Fibroblast of lung (primary cell): ENCODE data around the gene DIP2C. TPM values are rescaled to one million over a fixed set of nuclear protein-coding genes. Genes with fewer than 3 reads are reported as not detected.

Experiments
- DNase-seq, 2 donors: peaks; one replicate each; pipeline versions ENCODE4 v3.0.0 to v3.0.0-alpha.2; 2010; ENCODE audit warnings: low read depth in 2 of 2
- H2AFZ ChIP-seq: 2 replicates; pipeline ENCODE4 v1.5.1; 2012; ENCODE audit warnings: low read length, control low read depth, inconsistent platforms
- H3K27ac ChIP-seq: 2 replicates; pipeline ENCODE4 v1.5.1; 2011; ENCODE audit warnings: low read length, control low read depth; ENCODE audit not compliant: insufficient read depth
- H3K27me3 ChIP-seq: 2 replicates; pipeline ENCODE4 v1.5.1; 2011; ENCODE audit warnings: mild to moderate bottlenecking, low read length; ENCODE audit not compliant: control insufficient read depth, insufficient read depth
- H3K36me3 ChIP-seq: 2 replicates; pipeline ENCODE4 v1.5.1; 2011; ENCODE audit warnings: low read length; ENCODE audit not compliant: control insufficient read depth, insufficient read depth
- H3K4me1 ChIP-seq: 2 replicates; pipeline ENCODE4 v1.5.1; 2011; ENCODE audit warnings: low read length; ENCODE audit not compliant: control insufficient read depth, insufficient read depth; ENCODE audit errors: extremely low read depth
- H3K4me2 ChIP-seq: 2 replicates; pipeline ENCODE4 v1.5.1; 2011; ENCODE audit warnings: low read length, control low read depth; ENCODE audit not compliant: insufficient read depth; ENCODE audit errors: extremely low read depth
- H3K4me3 ChIP-seq, 4 experiments: fragments of 200-600 bp in 1 of 4; sonication (generic) in 1 of 4; replicated peaks in 1 of 4; 2 replicates each; pipeline ENCODE4 v1.5.1; 2011 to 2016; ENCODE audit warnings: low read length in 4 of 4, low read depth in 3 of 4, mild to moderate bottlenecking in 3 of 4, control low read depth in 2 of 4, inconsistent platforms in 1 of 4, mixed read lengths in 1 of 4; ENCODE audit not compliant: insufficient read depth in 1 of 4; ENCODE audit errors: control extremely low read depth in 1 of 4
- H3K79me2 ChIP-seq: 2 replicates; pipeline ENCODE4 v1.5.1; 2012; ENCODE audit warnings: mild to moderate bottlenecking, low read length, inconsistent platforms; ENCODE audit not compliant: control insufficient read depth, insufficient read depth
- H3K9ac ChIP-seq: 2 replicates; pipeline ENCODE4 v1.5.1; 2011; ENCODE audit warnings: mild to moderate bottlenecking, low read length, control low read depth; ENCODE audit not compliant: insufficient read depth
- H3K9me3 ChIP-seq: 2 replicates; pipeline ENCODE4 v1.5.1; 2012; ENCODE audit warnings: low read depth, low read length; ENCODE audit not compliant: control insufficient read depth, insufficient read depth
- H4K20me1 ChIP-seq: 2 replicates; pipeline ENCODE4 v1.5.1; 2011; ENCODE audit warnings: low read length; ENCODE audit not compliant: control insufficient read depth, insufficient read depth; ENCODE audit errors: extremely low read depth
- CTCF ChIP-seq, 2 donors: IDR thresholded peaks in 1 of 2; conservative IDR thresholded peaks in 1 of 2; 1 replicate in 1 of 2; 2 replicates in 1 of 2; pipeline ENCODE4 v1.5.1; 2011 to 2012; ENCODE audit warnings: low read length in 2 of 2, control low read depth in 1 of 2, inconsistent platforms in 1 of 2, low read depth in 1 of 2, mild to moderate bottlenecking in 1 of 2
- EZH2 ChIP-seq: IDR thresholded peaks from 2 replicates; pipeline ENCODE4 v1.5.1; 2012; ENCODE audit warnings: low read length, control low read depth, mild to moderate bottlenecking; ENCODE audit errors: missing control alignments
- polyA plus RNA-seq, 2 donors: library from polyadenylated mRNA; depleted of rRNA in 1 of 2; stranded (reverse) in 1 of 2; unstranded in 1 of 2; fragments of >200 nt; gene quantifications; 2 replicates each; pipeline ENCODE4 v1.2.1, GENCODE V29; 2011 to 2012; ENCODE audit warnings: missing spikeins in 1 of 2
- total RNA-seq: library from RNA; depleted of rRNA; stranded (reverse); fragments of >200 nt; gene quantifications from 2 replicates; pipeline ENCODE4 v1.2.1, GENCODE V29; 2014

Gene DIP2C
- total and polyA plus RNA-seq, 2 donors (not counting 1 experiment from before 2014, with no cell fraction given): 10.7 to 18.3 TPM

- Histone ChIP-seq H3K4me2 (no peak overlapping the region), H3K27me3 (no peaks in the 10 kb centered on the region), H4K20me1 (no peaks in the 10 kb centered on the region), H3K79me2 (peaks cover 28% of the 10 kb centered on the region), H3K9ac (no peak overlapping the region), H3K36me3 (peaks cover under 1% of the 10 kb centered on the region), H3K4me3 (no peak overlapping the region), H3K9me3 (no peaks in the 10 kb centered on the region), H2AFZ (no peak overlapping the region), H3K27ac (no peak overlapping the region), H3K4me1 (peaks cover 3% of the 10 kb centered on the region)
- TF ChIP-seq CTCF (conservative IDR thresholded peaks at IDR 0.05 in 1 of 2, IDR thresholded peaks at IDR 0.05 in 1 of 2; ENCODE audit: low read depth in 1 of 2, low read length in 2 of 2) (no peak), EZH2 (no peak)
- no peak for DNase-seq
Observed at GRCh38 chr10:646118-646524, 43.3 kb downstream of the DIP2C start.

GRCh38 chr10:644943-645334 is 44.5 kb downstream of the DIP2C start:
- Histone ChIP-seq H3K4me2 (no peak overlapping the region), H3K9me3 (no peaks in the 10 kb centered on the region), H2AFZ (no peak overlapping the region), H4K20me1 (no peaks in the 10 kb centered on the region), H3K4me1 (no peaks in the 10 kb centered on the region), H3K27me3 (no peaks in the 10 kb centered on the region), H3K4me3 (no peak overlapping the region), H3K36me3 (no peaks in the 10 kb centered on the region), H3K79me2 (peaks cover 23% of the 10 kb centered on the region), H3K27ac (no peak overlapping the region), H3K9ac (no peak overlapping the region)
- TF ChIP-seq CTCF (conservative IDR thresholded peaks at IDR 0.05 in 1 of 2, IDR thresholded peaks at IDR 0.05 in 1 of 2; ENCODE audit: low read depth in 1 of 2, low read length in 2 of 2) (no peak), EZH2 (no peak)
- DNase-seq: no peak

- peaks cover 27% of the 10 kb centered on the region for H3K79me2 ChIP-seq
- no peaks in the 10 kb centered on the region for H3K4me1 ChIP-seq
- H3K36me3 ChIP-seq: no peaks in the 10 kb centered on the region
- no peak overlapping the region for H3K4me2 ChIP-seq
- no peak overlapping the region for H3K9ac ChIP-seq
- H3K9me3 ChIP-seq: no peaks in the 10 kb centered on the region
- H3K4me3 ChIP-seq: no peak overlapping the region
- TF ChIP-seq EZH2 (no peak), CTCF (conservative IDR thresholded peaks at IDR 0.05 in 1 of 2, IDR thresholded peaks at IDR 0.05 in 1 of 2; ENCODE audit: low read depth in 1 of 2, low read length in 2 of 2) (no peak)
- DNase-seq: no peak
- H3K27me3 ChIP-seq: no peaks in the 10 kb centered on the region
- no peak overlapping the region for H2AFZ ChIP-seq
- H4K20me1 ChIP-seq: no peaks in the 10 kb centered on the region
- no peak overlapping the region for H3K27ac ChIP-seq
Observed at GRCh38 chr10:644076-644942, 45.2 kb downstream of the DIP2C start.
